Activated naive CD4-positive, alpha-beta T cell treated with Interleukin-2 at 50 U/mL for 16 hours (primary cell): ENCODE measurements around the gene OPA3.

ENCODE experiments used
- DNase-seq: peaks from one replicate; pipeline ENCODE4 v3.0.0-alpha.2; 2020

The OPA3 gene

DNA sequence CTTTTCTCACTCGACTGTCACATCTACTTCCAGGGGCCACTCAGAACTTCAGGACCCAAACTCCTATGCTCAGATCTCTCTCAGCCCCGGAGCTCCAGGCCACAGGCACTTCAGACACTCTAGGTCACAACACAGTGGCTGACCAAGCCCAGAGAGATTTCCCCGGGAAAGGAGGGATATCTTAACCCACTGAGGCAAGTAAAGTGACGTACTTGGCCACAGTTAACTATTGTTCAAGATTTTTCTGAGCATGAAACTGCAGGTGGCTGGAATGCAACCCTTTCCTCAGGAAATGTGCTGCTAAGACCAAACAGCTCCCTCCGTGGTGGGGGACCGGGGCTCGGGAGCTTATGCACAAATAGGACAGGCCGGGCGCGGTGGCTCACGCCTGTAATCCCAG is 23.9 kb downstream of the OPA3 start:
- no peak for DNase-seq

DNA sequence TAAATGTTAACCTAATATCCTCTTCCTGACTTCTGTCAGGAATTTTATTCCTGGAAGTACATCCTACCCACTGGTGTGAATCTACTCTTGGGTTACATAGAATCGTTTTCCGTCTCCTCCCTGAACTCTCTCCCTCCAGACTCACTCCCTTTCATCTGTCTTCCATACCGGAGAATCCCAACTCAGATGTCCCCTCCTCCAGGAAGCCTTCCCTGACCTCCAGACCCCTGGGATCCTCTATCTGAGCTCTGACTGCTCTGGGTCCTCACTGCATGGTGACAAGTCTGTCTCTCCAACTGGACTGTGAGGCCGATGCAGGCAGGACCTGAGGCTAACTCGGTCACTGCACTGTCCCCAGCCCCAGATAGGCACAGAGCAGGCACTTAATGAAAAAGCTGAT is 24.6 kb downstream of the OPA3 start:
- DNase-seq = no peak

DNA sequence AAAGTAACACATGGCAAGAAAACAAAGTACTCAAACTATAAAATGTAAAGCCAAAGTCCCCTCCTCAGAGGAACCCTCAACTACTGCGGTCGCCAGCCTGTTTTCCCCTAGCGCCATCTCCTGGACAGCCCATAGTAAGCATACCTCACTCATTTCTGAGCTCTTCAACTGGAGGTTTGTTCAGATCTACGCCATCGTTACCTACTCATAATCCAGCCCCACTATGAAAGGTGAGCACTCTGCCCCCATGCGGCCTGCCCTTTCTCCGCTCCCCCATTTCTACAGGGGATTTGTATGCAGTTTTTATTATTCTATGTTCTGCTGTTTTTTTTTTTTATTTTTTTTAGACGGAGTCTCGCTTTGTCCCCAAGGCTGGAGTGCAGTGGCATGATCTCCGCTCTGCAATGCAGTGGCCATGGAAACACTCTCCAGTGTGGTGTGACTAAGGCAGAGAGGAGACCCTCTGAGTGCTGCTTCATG is 26.2 kb downstream of the OPA3 start:
- DNase-seq = peak; percentile 59

DNA sequence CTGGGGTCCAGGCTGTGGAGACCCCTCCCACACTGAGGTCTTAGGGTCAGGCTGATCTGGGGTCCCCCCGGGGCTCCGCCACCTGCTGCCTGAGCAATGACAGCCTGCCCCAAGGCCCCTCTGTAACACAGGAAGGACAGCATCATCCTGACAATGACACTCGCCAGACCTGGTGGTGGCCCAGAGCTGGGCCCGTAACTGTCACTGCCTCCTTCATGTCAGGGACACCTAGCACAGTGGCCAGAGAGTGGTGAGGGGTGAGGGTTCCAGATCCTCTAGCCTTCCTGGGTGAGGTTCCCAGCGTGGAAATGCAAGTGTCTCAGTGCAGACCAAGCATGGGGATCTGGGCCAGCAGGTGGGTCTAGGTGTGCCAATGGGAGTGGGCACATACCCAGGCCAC is 27.8 kb downstream of the OPA3 start:
- no peak for DNase-seq

DNA sequence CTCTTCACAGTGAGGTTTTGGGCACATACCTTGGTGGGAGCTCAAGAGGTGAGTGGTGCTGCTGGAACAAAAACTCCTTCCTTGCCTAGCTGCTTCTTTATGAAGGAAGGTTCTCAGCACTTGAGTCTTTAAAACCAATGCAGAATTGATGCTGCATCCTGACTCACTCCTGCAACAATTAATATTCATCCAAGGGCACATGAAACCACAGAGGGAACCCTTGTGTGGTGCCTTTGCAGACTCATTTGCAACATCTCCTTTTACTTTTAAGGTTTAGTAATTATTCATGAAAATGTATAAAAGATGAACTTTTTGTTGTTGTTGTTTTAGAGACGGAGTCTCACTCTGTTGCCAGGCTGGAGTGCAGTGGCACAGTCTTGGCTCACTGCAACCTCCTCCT is 30.1 kb downstream of the OPA3 start:
- no peak for DNase-seq

DNA sequence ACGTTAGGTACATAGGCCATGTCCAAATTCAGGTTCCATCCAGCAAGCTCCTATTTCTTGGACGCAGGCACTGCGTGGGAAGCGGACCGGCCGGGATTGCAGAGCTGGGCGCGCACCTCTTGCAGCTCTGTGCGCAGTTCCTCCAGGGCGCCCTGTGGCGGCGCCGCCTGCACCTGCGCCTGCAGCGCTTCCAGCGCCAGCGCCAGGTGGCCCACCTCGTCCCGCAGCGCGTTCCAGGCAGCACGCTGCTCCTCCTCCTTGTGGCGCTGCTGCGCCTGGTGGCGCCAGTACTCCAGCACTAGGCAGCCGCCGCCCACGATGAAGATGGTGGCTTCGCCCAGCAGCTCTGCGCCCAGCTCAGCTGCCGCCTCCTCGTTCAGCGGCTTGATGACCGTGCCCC is 31.1 kb downstream of the OPA3 start:
- no peak for DNase-seq

DNA sequence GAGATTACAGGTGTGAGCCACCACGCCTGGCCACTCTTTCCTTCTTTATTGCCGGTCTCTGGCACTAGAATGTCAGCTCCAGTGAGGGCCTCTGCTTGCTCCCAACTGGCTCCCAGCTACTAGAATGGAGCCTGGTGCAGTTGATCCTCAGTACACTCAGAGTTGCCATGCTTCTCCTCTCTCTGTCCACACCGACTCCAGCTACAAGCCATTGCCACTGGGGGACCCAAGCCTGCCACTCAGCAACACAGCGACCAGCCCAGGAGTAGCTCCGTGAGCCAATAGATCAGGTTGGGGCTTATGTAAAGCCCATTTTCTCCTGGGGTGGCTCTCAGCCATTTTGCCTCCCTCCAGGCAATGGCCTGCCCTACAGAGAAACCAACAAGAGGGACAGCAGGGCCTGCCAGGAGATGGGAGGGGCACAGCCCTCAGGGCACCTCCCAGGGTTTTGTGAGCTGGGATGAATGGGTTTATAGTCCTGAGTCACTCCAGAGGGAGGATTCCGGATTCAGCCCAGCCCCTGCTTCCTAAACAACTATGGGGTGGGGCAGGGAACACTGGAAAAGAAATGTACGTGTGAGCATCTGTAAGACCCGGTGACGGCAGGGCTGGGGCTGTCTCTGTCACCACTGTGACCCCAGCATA is 36.5 kb downstream of the OPA3 start:
- DNase-seq = no peak

DNA sequence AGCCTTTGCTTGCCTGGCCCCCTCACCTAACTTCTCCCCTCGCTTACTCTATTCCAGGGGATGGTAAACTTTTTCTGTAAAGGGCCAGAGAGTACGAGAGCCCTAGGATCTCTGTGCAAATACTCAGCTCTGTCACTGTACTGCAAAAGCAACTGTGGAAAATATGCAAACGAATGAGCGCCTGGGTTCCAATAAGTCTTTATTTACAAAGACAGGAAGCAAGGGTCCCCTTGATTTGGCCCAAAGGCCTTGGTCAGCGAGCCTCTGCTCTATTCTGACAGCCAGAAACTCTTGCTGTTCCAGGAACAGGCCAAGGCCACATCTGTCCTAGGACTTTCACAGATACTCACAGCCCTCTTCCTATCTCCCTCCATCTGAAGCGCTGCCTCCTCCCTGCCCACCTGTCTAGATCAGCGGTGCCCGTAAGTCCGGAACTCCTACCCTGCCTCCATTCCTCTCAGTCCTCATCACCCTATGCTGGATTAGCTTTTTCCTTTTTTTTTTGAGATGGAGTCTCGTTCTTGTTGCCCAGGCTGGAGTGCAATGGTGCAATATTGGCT is 37.3 kb downstream of the OPA3 start:
- no peak for DNase-seq

DNA sequence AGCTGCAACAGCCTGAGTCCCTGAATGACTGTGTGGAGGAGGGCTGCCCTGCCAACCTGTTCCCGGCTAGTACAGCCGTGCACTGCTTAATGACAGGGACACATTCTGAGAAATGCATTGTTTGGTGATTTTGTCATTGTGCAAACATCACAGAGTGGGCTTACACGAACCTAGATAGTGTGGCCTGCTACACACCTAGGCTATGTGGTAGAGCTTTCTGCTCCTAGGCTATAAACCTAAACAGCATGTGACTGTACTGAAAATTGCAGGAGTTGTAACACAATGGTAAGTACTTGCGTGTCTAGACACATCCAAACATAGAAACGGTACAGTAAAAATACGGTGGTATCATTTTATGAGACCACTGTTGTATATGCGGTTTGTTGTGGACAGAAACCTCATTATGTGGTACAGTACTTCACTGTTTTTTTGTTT is 42.4 kb downstream of the OPA3 start:
- no peak for DNase-seq

DNA sequence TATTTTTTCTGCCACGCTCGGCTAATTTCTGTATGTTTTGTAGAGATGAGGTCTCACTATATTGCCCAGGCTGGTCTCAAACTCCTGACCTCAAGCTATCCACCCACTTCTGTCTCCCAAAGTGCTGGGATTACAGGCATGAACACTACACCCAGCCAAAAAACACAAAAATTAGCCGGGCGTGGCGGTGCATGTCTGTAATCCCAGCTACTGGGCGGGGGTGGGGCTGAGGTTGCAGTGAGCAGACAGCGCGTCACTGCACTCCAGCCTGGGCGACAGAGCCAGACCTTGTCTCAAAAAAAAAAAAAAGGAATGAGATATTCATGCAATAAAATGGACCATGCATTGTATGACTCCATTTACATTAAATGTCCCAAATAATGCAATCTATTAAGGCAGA is 45.1 kb downstream of the OPA3 start:
- DNase-seq = no peak

DNA sequence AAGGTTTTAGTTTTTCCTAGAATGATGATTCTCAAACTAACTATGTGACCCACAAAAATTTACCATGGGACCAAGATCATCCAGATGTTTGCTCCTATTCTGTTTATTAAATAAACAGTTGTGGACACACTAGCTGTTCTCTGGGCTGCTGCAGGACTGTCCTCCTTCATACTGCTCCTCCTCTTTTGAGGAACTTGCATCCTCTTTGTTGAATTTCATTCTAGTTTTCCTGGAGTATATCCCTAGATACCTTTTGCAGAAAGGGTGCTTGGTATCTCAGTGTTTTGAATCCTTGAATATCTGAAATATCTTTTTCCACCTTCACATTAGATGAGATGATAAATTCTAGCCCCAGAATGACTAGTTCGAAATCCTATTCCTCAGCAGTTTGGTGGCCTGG is 53.3 kb downstream of the OPA3 start:
- no peak for DNase-seq

DNA sequence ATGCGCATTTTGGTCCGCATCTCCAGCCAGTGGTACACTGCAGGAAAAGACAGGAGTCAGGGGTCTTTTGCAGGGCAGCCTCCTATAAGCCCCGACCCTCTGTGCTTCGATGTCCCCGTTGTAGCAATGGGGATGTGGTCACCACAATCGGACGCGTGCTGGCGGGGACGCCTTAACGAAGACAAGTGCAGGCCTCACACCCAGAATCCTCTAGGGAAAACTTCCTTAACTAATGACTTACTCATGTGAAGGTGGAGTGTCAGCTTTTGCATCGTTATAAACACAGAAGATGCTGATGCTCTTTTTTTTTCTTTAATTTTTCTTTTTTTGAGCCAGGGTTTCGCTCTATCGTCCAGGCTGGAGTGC is 55.2 kb downstream of the OPA3 start:
- DNase-seq = no peak

DNA sequence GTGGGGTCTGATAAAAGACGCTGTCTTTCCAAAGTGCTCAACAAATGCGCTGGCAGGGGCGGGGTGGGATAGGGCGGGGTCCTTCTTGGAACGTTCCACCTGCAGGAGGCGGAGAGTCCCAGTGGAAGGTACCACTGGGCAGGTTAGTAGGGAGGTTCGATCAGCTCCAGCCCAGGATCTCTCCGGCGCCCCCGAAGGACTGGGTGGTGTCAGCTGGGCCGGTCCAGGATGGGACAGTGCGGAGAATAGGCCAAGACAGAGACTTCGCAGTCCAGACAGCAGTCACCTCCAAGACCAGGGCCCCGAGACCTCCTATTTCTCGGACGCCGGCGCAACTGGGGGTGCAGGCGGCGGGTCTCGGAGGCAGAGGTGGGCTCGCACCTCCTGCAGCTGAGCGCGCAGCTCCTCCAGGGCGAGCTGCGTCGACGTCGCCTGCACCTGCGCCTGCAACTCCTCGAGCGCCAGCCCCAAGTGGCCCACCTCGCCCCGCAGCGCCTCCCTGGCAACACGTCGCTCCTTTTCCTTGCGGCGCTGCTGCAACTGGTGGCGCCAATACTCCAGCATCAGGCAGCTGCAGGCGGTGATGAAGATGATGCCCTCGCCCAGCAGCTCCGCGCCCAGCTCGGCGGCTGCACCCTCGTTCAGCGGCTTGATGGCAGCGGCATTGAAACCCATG is 55.7 kb downstream of the OPA3 start:
- no peak for DNase-seq

DNA sequence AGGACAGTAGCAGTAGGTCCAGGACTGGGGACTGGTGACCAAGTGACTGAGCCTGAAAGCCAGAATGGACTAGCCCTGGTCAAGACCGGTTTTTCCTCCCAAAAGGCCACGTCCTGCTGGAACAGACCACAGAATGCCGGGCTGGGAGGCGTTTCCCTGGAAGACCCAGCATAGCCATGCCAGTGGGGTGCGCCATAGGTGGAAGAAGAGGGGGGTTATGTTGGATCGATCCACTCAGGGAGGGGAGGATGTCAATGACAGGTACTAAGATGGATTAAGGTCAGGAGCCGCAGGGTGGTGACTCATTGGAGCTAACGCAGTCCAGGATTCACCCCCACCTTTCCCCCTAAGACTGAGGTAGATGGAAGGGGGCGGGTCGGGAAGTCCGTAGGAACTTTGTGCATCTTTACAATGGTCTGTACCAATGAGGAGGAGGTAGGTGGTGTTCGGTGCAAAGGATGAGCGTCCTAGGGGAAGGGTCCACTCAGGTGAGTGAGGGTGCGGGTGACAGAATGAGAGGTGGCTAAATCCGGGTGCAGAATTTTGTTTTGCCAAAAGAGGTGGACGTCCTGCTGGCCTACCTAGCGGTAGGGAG is 56.4 kb downstream of the OPA3 start:
- no peak for DNase-seq

DNA sequence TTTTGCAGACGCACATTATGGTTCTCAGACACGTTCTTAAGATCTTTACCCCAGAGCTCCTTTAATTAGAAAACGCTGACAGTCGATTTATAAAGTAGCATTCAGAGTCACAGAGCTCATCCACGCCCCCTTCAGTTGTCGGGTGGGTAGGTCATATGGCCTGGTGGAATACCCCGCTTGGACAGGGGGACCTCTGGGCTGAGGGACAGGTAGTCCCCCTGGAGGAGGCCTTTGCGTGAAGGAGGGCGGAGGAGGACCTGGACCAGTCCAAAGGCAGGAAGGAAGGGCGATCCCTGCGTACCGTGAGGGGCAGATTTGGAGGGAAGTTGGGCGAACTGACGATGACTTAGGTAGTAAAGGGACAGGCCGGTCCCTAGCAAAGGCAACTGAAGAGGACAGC is 56.9 kb downstream of the OPA3 start:
- no peak for DNase-seq

DNA sequence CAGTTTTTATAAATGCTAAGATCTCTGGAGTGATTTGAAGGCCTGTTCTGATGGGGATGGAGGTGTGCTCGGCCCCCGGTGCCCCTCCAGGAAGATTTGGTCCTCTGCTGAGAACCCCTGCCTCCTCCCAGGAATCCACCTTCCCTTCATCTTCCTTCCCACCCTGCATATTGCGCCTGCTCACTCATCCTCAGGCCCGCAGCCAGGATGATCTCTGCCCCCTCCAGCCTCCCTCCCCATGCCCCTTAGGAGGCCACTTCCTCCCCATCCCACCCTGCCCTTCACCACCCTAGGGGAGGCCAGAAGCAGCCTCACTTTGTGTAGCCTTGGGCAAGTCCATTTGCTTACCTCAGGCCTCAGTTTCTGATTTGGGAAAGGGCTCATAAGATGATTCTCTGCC is 57.6 kb downstream of the OPA3 start:
- no peak for DNase-seq

DNA sequence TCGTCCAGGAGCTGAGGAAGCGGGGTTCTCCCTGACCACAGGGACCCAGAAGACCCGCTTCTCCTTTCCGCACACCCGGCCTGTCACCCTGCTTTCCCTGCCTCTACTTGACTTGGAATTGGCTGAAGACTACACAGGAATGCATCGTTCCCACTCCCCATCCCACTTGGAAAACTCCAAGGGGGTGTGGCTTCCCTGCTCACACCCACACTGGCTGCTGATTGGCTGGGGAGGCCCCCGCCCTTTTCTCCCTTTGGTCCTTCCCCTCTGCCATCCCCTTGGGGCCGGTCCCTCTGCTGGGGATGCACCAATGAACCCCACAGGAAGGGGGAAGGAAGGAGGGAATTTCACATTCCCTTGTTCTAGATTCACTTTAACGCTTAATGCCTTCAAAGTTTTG is 58.5 kb downstream of the OPA3 start:
- no peak for DNase-seq

DNA sequence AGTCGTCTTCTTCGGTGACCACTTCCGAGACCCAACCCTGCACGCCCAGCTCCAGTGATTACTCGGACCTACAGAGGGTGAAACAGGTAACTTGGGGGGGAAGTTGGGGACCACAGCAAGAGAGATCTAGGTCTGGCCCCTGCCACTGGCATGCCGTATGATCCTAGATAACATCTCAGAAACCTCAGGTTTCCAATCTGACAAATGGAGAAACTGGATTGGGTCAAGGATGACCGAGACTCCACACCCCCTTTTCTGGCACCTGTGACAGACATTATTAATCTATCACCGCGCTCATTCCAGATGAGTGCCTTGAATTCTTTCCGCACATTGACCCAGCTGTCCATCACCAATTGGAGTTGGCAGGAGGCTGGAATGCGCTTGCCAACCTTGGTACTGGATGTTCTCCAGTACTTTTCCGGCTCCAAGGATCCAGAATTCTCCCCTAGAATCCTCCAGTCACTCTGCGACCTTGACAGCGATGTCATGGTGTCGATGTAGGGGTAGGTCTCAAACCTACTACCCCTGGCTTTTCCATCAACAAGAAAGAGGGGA is 60.0 kb downstream of the OPA3 start:
- no peak for DNase-seq

DNA sequence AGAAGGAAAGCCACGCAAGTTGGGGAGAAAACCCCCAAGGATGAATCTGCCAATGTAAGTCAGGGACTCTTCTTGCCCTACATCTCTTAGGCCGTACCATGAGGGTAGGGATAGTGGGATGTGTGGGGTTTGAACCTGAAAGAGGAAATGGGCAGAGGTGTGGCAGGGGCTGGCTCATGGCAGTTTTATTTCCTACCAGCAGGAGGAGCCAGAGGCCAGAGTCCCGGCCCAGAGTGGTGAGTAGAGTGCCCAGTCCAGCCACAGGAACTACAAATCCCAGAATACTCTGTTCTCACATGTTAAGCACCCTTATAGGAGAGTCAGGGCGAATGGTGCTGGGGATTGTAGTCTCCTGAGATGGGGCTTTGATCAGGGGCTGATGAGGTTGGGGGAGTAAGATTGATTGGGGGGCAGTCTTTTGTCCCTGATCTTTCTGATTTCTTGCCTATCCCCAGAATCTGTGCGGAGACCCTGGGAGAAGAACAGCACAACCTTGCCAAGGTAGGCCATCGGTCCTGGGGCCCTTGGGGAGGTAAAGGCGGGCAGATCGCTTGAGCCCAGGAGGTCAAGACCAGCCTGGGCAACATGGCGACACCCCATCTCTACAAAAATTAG is 60.9 kb downstream of the OPA3 start:
- peak; percentile 74 for DNase-seq

DNA sequence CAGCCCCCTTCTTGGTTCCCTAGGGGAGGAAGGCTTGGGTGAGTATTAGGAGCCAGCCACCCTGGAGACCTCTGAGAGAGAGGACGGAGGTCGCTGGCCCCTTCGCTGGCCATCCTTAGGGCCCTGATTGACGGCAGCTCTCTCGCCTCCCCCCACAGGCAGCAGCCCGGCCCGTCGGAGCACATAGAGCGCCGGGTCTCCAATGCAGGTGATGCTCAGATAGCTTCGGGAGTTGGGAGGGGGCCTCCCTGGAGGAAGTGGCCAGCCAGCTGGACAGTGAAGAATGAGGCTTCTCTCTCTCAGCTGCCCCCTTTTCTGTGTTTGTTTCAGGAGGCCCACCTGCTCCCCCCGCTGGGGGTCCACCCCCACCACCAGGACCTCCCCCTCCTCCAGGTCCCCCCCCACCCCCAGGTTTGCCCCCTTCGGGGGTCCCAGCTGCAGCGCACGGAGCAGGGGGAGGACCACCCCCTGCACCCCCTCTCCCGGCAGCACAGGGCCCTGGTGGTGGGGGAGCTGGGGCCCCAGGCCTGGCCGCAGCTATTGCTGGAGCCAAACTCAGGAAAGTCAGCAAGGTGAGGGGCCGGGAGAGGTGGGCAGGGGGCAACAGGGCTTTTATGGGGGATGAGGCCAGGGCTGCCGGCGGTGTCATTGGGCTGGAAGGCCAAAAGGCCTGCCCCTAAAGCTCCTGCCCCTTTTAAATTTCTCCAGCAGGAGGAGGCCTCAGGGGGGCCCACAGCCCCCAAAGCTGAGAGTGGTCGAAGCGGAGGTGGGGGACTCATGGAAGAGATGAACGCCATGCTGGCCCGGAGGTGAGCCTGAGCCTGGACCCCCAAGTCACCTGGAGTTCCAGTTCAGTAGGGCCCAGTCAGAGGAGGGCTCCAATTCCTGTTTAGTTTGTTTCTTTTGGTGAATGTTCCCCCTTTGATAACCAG is 62.3 kb downstream of the OPA3 start:
- DNase-seq = no peak

DNA sequence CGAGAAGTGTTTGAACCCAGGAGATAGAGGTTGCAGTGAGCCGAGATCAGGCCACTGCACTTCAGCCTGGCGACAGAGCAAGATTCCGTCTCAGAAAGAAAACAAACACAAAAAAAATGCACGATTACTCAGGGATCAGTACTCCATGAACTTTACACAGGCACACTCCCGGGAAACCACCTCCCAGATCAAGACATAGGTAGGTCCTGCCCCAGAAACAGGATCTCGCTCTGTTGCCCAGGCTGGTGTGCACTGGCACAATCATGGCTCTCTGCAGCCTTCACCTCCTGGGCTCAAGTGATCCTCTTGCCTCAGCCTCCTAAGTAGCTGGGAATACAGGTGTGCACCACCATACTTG is 66.2 kb downstream of the OPA3 start:
- DNase-seq = no peak
